DMS 273 (cell line): ENCODE measurements around the gene SNTB2.
A peak's percentile ranks its signal among the peaks of the same experiment; 100 is the strongest.
"Not testable (repeated sequence)": the region's sequence is repeated elsewhere in the genome, so short reads cannot be mapped to it uniquely, and the experiment has no call there.

Experiments
- DNase-seq: peaks from one replicate; lab custom pipeline; 2025; ENCODE audit not compliant: unreplicated experiment; lab: John Stamatoyannopoulos, UW

The SNTB2 gene

GRCh38 chr16:69233124-69233523 lies 46.2 kb downstream of the SNTB2 start:
- DNase-seq, result no peak

GRCh38 chr16:69234460-69234859 lies 47.5 kb downstream of the SNTB2 start:
- no peak for DNase-seq

GRCh38 chr16:69236319-69236718 lies 49.4 kb downstream of the SNTB2 start:
- DNase-seq, result no peak

GRCh38 chr16:69237296-69237695 lies 50.3 kb downstream of the SNTB2 start:
- no peak for DNase-seq

- no peak for DNase-seq
Measured at GRCh38 chr16:69239851-69240250, 52.9 kb downstream of the SNTB2 start.

GRCh38 chr16:69240331-69240730 lies 53.4 kb downstream of the SNTB2 start:
- DNase-seq, result no peak

GRCh38 chr16:69241926-69242325 lies 55.0 kb downstream of the SNTB2 start:
- no peak for DNase-seq

GRCh38 chr16:69243479-69243878 lies 56.5 kb downstream of the SNTB2 start:
- peak; percentile 28 for DNase-seq

- no peak for DNase-seq
Measured at GRCh38 chr16:69244336-69244735, 57.4 kb downstream of the SNTB2 start.

- DNase-seq, result no peak
Measured at GRCh38 chr16:69250081-69250480, 63.1 kb downstream of the SNTB2 start.

- no peak for DNase-seq
Measured at GRCh38 chr16:69253870-69254341, 66.9 kb downstream of the SNTB2 start.

- not testable (repeated sequence) for DNase-seq
Measured at GRCh38 chr16:69259428-69259764, 72.4 kb downstream of the SNTB2 start.

GRCh38 chr16:69260019-69260418 lies 73.1 kb downstream of the SNTB2 start:
- no peak for DNase-seq

GRCh38 chr16:69260506-69260905 lies 73.5 kb downstream of the SNTB2 start:
- no peak for DNase-seq

GRCh38 chr16:69266334-69267063 lies 79.5 kb downstream of the SNTB2 start:
- no peak for DNase-seq

GRCh38 chr16:69267633-69268032 lies 80.7 kb downstream of the SNTB2 start:
- no peak for DNase-seq

GRCh38 chr16:69270395-69270794 lies 83.4 kb downstream of the SNTB2 start:
- DNase-seq, result no peak

- no peak for DNase-seq
Measured at GRCh38 chr16:69270831-69271230, 83.9 kb downstream of the SNTB2 start.

GRCh38 chr16:69273009-69273408 lies 86.0 kb downstream of the SNTB2 start:
- no peak for DNase-seq

GRCh38 chr16:69274699-69275235 lies 87.8 kb downstream of the SNTB2 start:
- no peak for DNase-seq

- DNase-seq, result peak; percentile 12
Measured at GRCh38 chr16:69276148-69277115, 89.5 kb downstream of the SNTB2 start.

- no peak for DNase-seq
Measured at GRCh38 chr16:69277413-69277812, 90.4 kb downstream of the SNTB2 start.
